WI38 (cell line): ENCODE results near the gene KLHL40.

Experiments used
- H3K4me3 ChIP-seq: 2 replicates; pipeline ENCODE4 v1.5.1; 2011; ENCODE audit warnings: low read depth, mild to moderate bottlenecking, control low read depth, low read length
- CTCF ChIP-seq: IDR thresholded peaks from 2 replicates; pipeline ENCODE4 v1.5.1; 2012; ENCODE audit warnings: low read depth, mild to moderate bottlenecking, control low read depth, low read length

Gene KLHL40

GRCh38 chr3:42688016-42688415 is 2.7 kb downstream of the KLHL40 start:
- no peak for TF ChIP-seq CTCF
- no peak overlapping the region for H3K4me3 ChIP-seq

GRCh38 chr3:42688487-42689420 is 3.4 kb downstream of the KLHL40 start:
- no peak for TF ChIP-seq CTCF
- H3K4me3 ChIP-seq, result no peak overlapping the region

GRCh38 chr3:42689421-42690014 is 4.2 kb downstream of the KLHL40 start:
- TF ChIP-seq CTCF, result no peak
- no peak overlapping the region for H3K4me3 ChIP-seq

GRCh38 chr3:42690191-42690590 is 4.9 kb downstream of the KLHL40 start:
- H3K4me3 ChIP-seq, result no peak overlapping the region
- TF ChIP-seq CTCF, result no peak

- no peak for TF ChIP-seq CTCF
- H3K4me3 ChIP-seq, result no peak overlapping the region
Measured at GRCh38 chr3:42690766-42691680, 5.7 kb downstream of the KLHL40 start.

- no peak for TF ChIP-seq CTCF
- H3K4me3 ChIP-seq, result no peak overlapping the region
Measured at GRCh38 chr3:42691816-42692666, 6.7 kb downstream of the KLHL40 start.
